Cardiac septum (tissue), 1 donor: ENCODE results near the gene DOK6. TPM values are rescaled to one million over a fixed set of nuclear protein-coding genes. Genes with fewer than 3 reads are reported as not detected.
"Not testable (repeated sequence)": the region's sequence is repeated elsewhere in the genome, so short reads cannot be mapped to it uniquely, and the experiment has no call there.

Experiments used
- DNase-seq: peaks from one replicate; pipeline ENCODE4 v3.0.0-alpha.2; 2020; ENCODE audit warnings: low spot score
- intact Hi-C: fragments of 100-400 bp; cut with DNase I; formaldehyde crosslinking; loops from one replicate; pipeline ENCODE4 v1.14.0; 2022
- long read RNA-seq: library from polyadenylated mRNA; unstranded; transcript quantifications from one replicate; pipeline ENCODE4 v2.0.0, GENCODE V29; 2021
- total RNA-seq: library from RNA; stranded (reverse); fragmentation: NEBNext Ultra II Directional; extraction: Animal tissue kit (Norgen Biotek cat#: 25700); gene quantifications from one replicate; pipeline ENCODE4 v1.2.1, GENCODE V29; 2021
- donor health status: DM: no; HTN: no; CAD: no.

DOK6 gene
- total RNA-seq, result 10.6 TPM
- long read RNA-seq, full-length matches to known transcripts, result 25 of 43 reads
- long read RNA-seq, partial matches to known transcripts, result 7 of 43 reads
- long read RNA-seq, other reads (novel, unspliced or antisense), result 11 of 43 reads

- peak; percentile 80 for DNase-seq
- intact Hi-C loops, result no loop called here
Observed at GRCh38 chr18:69400253-69400975, at the start of gene DOK6. Gene DOK6 (plus strand): TSS chr18:69400888.

DNA sequence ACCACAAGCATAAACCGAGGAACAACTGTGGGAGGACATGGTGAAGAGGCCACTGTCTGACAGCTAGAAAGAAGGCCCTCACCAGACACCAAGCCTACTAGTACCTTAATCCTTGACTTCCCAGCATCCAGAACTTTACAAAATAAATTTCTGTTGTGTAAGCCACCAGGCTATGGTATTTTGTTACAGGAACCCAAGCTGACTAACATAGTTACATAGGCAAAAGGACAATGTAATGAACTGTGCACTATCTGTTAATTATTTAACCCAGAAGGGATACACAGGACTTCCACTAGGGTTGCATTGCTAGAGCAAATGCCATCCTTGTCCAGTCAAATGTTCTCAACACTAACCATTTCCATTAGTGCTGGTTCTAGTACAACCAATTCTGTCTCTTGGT, 47.7 kb upstream of the DOK6 start:
- DNase-seq, result no peak
- intact Hi-C loops, result no loop called here

GRCh38 chr18:69357590-69357989, 43.1 kb upstream of the DOK6 start:
- DNase-seq, result no peak
- intact Hi-C loops, result no loop called here

DNA sequence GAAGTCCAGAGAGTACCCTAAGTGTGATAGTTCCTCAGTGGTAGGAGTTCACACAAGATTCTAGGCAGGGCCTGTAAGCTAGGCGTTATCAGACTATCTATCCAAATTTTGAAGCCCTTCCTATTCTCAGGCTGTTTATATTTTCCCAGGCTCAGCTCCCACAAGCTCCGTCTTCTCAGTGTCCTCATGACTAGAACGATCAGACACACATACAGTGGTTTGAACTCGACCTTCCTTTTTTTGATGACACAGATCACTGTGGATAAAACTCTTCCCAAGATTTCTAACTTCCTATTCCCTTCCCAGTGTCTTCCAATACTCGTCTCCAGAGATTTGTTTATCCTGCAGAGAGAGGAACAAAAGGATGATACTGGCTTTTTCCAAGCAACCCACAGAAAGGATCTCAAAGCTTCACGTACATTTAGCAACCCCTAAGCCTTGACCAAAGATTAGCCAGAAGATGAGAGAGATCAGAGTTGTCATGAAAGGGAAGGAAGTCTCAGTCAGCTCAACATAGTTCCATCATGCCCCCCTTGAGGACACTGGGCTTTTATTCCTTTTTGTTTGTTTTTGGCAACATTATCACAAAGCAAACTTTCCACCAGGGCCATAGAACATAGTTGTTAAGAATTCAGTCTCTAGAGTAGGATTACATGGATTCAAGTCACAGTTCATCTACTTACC, 42.3 kb upstream of the DOK6 start:
- DNase-seq, result no peak
- intact Hi-C loops, result no loop called here

GRCh38 chr18:69359768-69360167, 40.9 kb upstream of the DOK6 start:
- DNase-seq, intact Hi-C loops: not testable (repeated sequence)

GRCh38 chr18:69364930-69365329, 35.8 kb upstream of the DOK6 start:
- no peak for DNase-seq
- intact Hi-C loops, result no loop called here

DNA sequence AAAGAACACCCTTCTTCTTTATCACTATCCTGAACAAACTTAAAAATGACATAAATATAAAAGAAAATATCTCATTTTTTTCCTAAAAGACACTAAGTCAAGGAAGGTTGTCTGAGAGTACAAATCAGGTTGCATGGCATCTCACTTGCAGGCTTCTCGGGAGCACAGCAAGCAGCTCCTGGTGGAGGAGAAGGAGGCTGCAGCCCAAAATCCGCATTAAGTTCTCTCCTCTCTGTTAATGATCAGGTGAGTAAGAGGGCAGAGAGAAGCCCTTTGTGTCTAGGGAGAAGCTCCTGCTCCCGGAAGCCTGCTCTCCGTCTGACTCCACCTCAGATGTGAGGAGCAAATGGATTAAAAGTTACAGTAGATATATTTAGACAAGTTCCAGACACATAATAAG, 35.0 kb upstream of the DOK6 start:
- intact Hi-C loops, result no loop called here
- DNase-seq, result no peak

DNA sequence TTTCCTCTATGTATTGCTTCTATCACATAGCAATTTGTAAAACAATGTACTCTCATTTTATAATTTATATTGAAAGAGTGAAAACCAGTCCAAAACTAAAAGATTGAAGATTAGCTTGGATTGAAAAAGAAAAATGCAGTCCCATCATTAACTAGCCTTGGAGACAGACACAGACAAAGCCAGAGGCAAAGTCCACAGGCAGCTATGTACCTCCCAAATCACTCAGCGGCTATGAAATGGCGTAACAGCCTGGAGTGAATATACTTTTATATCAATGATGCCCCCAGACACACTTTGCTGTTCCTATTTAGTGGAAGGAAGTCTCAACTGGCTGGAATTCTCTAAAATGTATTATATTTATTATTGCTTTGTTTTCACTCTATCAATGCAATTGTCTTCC, 33.6 kb upstream of the DOK6 start:
- DNase-seq, result no peak
- intact Hi-C loops, result no loop called here

GRCh38 chr18:69371729-69372128, 29.0 kb upstream of the DOK6 start:
- DNase-seq, result no peak
- intact Hi-C loops, result no loop called here

DNA sequence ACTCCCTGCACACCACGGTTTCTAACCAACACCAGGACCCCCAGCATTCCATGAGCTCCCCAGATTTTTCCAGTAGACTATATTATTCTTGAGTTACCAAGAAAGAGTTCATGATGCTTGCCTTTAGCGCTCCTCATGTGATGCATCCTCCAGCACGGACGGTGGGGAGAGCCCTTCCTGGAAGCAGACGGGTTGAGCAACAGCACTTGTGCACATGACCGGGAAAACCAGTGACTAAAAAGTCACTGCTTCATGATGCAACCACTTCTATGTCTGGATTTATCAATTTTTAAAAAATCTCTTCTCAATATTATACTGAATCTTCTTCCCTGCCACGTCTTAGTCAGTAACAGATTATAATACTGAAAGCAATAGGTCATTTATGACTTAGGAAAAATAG, 20.4 kb upstream of the DOK6 start:
- intact Hi-C loops, result no loop called here
- no peak for DNase-seq

DNA sequence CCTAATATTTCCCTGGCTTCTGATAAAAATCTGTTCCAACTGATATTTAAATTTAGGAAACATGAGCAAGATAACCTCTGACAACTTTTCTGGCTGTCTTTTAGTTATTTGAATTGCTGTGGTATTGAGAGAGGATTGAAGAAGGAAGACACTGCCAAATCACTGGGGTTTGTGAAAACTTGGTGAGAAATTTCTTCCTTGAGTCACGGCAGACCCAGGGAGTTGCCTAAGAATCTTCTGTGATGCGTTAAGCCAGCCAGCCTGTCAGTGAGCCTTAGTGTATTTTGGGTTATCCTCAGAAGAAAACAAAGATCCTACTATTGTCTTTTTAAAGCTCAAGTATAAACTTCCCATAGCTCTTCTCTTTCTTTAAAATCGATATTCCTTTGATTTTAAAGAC, 17.5 kb upstream of the DOK6 start:
- intact Hi-C loops, result no loop called here
- DNase-seq, result no peak

DNA sequence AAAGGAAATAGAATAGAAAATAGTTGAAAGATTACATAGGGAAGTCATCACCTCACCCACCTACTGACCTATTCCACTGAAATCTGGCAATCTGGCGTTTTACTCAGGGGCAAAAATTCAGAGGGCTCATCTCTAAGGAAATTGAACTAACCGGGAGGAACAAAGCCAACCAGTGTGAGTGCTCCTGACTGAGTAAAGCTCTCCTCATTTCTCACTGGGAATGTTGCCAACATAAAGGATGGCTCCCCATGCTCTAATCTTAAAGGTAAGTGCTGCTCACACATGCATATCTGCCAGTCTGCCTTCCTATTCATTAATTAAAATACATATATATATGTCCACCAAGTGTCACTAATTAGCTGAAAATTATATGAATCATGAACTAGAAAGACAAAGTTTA, 13.5 kb upstream of the DOK6 start:
- DNase-seq, result no peak
- intact Hi-C loops, result no loop called here

DNA sequence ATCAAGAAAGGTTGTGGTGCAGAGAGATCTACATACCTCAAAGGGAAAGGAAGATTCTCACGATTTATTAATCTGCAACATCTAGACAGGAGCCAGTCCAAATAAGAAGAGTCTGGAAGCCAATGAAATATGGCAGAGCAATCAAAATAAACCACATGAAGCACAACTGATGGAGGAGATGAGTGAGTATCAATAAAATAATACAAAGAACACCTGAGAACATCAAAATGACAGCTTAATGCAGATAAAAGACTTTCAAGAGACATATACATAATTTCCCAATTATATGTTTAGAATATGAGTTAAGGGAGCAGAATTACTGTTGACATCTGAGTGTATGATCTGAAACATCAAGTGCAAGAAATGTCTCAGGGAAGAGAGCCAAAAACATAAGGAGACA, 12.5 kb upstream of the DOK6 start:
- DNase-seq, result no peak
- intact Hi-C loops, result no loop called here

DNA sequence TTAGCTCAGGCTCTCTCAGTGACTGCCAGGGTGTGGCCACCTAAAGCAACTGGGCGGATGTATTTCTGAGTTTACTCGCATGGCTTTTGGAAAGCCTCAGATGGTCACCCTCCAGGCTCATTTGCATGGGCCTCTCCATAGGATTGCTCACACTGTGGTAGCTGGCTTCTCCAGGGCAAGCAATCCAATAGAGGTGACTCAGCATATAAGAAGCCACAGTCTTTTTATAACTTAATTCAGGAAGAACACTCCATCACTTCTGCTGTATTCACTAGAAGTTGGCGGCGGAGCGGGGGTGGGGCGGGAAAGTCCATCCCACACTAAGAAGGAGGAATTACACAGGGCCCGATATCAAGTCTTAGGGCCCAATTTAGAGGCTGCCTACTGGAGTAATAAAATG, 3.6 kb upstream of the DOK6 start:
- intact Hi-C loops, result no loop called here
- DNase-seq, result no peak

DNA sequence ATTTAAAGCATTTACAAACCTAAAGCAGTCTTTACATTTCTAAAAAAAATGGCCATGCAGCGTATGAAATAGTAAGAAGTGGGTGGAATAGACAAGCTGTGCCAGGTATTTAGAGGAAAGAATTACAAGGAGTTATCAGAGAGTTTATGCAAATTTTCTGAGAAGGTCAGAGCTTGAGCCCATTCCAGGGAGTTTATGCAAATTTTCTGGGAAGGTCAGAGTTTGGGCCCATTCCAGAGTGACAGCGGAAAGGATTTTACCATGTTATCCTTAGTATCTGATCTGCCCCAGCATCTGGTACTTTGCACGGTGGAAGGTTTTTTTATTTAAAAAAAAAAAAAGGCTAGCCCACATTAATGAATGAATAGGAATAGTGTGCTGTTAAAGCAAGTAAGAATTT, 1.4 kb upstream of the DOK6 start:
- intact Hi-C loops, result no loop called here
- no peak for DNase-seq

- no peak for DNase-seq
- intact Hi-C loops, result no loop called here
Observed at GRCh38 chr18:69400976-69401225, 213 bp downstream of the DOK6 start.

DNA sequence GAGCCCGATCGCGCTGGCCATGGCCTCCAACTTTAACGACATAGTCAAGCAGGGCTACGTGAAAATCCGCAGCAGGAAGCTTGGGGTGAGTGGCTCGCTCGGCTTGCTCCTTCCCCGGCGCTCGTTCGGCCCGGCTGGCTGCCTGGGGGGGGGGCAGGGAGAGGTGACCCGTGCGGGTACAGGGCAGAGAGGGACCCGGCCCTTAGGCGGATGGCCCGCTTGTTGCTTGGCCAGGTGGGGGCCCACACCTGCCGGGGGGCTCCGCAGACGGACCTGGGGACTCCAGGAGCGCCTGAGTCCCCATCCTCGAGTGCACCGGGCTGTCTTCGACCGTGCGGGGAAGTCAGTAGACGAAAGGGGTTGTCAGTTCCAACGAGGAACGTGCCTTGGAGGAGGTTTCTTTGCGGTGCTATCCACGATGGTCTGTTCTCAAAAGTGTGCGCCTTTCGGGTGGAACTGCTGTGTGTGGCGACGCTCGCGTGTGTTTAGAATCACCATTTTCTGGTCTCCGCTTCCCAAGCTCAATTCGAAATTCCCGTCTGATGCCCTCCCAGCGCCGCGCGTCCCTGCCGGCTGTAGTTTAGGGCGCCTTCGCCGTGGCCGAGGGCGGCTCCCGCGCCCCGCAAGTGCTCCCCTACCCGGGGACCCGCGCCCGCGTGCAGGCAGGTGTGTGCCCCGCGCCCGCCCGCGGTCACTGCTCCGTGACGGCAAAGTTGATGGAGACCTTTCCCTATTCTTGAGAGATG, 711 bp downstream of the DOK6 start:
- intact Hi-C loops, result no loop called here
- DNase-seq, result no peak

DNA sequence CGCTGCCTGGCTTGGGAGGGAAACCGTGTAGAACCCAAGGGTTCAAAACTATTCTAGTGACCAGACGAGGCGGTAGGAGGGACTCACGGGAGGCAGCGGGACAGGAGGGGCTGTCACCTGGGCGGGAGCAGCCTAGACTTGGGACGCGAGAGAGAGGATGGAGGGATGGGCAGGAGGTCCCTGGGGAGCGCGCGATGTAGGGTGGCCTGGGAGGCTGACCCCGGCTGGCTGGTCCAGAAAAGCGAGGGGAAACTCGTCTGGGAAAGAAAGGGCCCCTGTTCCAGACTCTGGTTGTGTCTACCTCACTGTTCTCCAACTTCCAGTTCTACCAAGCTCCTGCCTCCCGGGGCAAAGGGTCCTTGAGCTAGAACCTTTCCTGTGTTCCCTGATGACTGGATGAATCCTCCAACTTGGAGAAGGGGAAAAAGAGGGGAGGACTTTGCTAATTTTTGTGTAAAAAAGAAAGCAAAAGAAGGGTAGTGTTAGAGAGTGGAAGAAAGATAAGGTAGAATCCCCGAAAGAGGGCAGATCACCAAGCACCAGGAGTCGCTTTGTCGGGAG, 1.4 kb downstream of the DOK6 start:
- intact Hi-C loops, result no loop called here
- DNase-seq, result no peak

GRCh38 chr18:69402533-69402989, 1.9 kb downstream of the DOK6 start:
- DNase-seq, result no peak

DNA sequence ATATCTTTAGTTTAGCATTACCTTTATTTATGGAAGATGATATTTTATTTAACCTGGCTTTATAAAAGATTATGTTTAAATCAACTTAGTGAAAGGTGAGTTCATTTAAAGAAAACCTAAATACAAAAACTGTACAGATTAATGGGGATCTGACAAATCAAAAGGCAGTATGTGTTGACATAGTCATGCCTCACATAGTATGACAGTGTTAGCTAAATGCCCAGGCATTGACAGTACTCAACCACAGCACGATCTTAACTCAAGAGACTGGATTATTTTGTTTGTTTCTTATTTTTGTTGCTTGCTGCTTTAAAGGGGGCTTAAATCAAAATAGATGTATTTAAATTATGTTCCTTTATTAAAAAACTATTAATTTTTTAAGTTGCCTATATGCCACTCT, 7.8 kb downstream of the DOK6 start:
- intact Hi-C loops, result no loop called here
- no peak for DNase-seq

More at GRCh38 chr18:69402533-69402989, 1.9 kb downstream of the DOK6 start:
- intact Hi-C loops, result no loop called here
